ENCODE measurements around the gene TRIM14.
"Not testable (repeated sequence)": the region's sequence is repeated elsewhere in the genome, so short reads cannot be mapped to it uniquely, and the experiment has no call there.

Gene TRIM14

GRCh38 chr9:98140503-98140902 is 21.5 kb upstream of the TRIM14 start:
- no peak for DNase-seq

GRCh38 chr9:98136489-98136888 is 17.5 kb upstream of the TRIM14 start:
- no peak for DNase-seq

DNA sequence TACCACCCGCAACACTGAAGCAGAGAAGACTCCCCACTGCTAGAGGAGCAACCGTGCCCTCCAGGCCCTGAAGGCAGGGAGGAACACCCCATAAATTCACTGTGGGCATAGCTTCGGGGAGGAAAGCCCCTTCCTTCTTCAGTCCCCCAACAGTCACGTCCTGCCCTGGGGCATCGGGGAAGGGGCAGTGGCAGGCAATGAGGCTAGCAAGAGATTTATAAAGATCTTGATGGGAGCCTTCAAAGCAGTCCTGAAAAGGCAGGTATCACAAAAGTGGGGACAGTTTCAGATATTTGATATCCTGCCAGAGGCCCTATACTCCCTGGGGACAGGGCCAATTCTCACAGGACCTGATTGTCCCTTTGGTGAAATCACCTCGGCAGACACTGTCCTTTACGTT is 16.9 kb upstream of the TRIM14 start:
- DNase-seq: no peak

GRCh38 chr9:98135558-98135934 is 16.5 kb upstream of the TRIM14 start:
- no peak for DNase-seq

GRCh38 chr9:98134702-98135557 is 15.9 kb upstream of the TRIM14 start:
- DNase-seq: no peak

GRCh38 chr9:98132806-98133631 is 14.0 kb upstream of the TRIM14 start:
- no peak for DNase-seq

- DNase-seq: no peak
Observed at GRCh38 chr9:98132158-98132557, 13.1 kb upstream of the TRIM14 start.

GRCh38 chr9:98130576-98131228 is 11.7 kb upstream of the TRIM14 start:
- no peak for DNase-seq

- not testable (repeated sequence) for DNase-seq
Observed at GRCh38 chr9:98130060-98130459, 11.0 kb upstream of the TRIM14 start.

DNA sequence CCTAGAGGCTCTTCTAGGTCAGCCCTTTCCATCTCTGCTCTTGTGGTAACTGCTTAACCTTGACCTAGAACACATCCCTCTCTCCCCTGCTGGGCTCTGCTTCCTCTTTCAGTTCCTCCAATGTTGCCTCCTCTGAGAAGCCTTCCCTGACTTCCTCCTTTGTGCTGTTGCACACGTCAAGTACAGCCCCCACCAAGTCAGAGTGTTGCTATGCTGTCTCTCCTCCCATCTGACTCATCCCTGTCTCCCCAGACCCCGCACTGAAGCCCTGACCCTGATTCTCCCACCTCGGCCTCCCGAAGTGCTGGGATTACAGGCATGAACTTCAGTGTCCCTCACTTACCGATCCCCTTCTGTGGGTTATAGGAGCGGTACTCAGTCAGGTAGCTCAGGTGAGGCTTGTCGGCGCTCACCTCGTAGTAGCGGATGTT is 10.4 kb upstream of the TRIM14 start:
- DNase-seq: peak in 1 of 5 donors; percentile 30

- DNase-seq: no peak
Observed at GRCh38 chr9:98128316-98128715, 9.3 kb upstream of the TRIM14 start.

DNA sequence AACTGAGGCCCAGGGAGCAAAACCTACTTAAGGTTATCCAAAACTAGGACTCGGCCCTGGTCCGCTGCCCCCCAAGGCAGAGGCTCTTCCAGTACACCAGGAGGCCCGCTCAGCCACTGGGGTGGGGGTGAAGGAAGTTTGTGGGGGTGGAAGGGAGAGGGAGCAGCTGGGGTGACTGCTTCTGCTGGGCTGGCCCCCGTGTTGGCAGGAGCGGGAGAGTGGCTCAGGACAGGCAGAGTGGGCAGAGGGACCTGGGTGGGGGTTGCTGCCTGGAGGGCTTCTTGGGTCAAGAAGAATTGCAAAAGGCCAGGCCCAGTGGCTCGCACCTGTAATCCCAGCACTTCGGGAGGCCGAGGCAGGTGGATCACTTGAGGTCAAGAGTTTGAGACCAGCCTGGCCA is 8.2 kb upstream of the TRIM14 start:
- DNase-seq: no peak

- DNase-seq: no peak
Observed at GRCh38 chr9:98124637-98125426, 5.8 kb upstream of the TRIM14 start.

DNA sequence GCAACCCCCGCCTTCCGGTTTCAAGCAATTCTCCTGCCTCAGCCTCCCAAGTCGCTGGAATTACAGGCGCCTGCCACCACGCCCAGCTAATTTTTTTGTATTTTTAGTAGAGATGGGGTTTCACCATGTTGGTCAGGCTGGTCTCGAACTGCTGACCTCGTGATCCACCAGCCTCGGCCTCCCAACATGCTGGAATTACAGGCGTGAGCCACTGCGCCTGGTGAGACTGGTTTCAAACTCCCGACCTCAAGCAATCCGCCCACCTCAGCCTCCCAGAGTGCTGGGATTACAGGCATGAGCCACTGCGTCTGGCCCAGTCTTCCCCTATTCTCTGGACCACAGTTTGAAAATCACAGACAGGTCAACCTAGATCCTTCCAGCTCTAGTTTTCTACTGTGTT is 5.1 kb upstream of the TRIM14 start:
- not testable (repeated sequence) for DNase-seq

GRCh38 chr9:98121058-98121457 is 2.0 kb upstream of the TRIM14 start:
- peak in 1 of 5 donors; percentile 13 for DNase-seq

DNA sequence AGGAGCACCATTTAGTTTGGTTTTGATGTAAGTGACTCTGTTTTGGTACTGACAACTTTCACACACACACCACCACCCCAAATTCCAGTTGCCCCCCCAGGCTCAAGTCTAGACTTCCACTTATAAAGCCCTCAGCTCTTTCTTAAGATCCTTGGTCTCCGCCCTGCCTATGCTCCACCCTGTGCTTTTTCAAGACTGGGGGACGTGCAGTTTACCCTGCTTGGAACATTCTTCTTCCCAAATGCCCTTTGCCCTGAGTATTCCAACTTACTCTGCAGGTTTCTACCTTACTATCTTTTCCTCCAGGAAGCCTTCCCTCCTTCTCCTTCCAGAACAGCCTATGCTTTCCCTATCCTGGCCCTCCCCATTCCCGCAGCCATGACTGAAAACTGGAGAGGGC is 1.5 kb upstream of the TRIM14 start:
- DNase-seq: no peak

DNA sequence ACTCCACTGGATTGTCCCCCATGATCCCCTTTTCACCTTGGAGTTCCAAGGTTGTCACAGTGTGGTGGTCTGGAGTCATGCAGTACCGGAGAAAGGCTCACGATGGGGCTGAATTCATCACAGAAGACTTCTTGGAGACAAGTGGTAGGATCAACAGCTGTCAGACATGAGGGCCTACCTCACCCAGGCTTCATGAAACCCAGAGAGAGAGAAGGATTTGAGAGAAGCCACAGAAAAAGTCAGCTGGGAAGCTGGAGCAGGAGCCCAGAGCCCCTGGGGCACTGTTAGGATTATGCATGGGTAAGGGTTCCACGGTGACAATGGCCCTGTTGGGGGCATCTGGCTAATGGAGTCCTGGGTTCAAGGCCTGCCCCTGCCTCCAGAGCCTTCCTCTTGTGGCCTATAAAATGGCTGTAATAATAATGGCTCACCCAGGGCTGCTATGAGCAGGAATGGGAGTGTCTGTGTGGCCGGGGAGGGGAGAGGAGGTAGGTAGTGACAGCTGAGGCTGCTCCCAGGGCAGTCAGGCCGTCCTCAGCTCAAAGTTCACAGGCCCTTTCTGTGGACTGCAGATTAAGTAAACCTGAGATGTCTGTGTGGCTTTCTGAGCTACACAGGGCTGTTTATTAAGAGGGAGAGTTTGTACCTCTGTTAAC is 910 bp downstream of the TRIM14 start:
- peak in 3 of 5 donors; percentile 31 to 73 (median 38) for DNase-seq

GRCh38 chr9:98117097-98117496 is 1.9 kb downstream of the TRIM14 start:
- not testable (repeated sequence) for DNase-seq

GRCh38 chr9:98109052-98109451 is 10.0 kb downstream of the TRIM14 start:
- peak in 1 of 5 donors; percentile 62 for DNase-seq

DNA sequence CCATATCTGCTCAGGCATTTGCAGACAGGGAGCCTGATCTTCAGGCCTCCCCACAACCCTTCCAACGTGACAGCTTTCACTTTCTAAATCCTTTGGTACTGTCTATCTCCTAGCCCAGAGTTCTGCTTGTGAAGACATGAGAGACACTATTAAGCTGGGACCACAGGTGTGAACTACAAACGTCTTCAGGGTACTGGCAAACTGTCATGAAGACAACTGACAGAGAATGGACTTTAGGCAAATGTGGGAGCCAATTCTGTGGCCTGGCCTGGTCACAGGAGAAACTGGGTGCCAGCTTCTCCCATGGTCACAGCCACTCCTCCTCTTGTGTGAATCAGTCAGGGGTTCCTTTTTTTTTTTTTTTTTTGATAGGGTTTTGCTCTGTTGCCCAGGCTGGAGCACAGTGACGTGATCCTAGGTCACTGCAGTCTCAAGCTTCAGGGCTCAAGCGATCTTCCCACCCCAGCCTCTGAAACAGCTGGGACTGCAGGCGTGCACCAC is 10.4 kb downstream of the TRIM14 start:
- peak in 2 of 5 donors; percentile 27 to 80 for DNase-seq

DNA sequence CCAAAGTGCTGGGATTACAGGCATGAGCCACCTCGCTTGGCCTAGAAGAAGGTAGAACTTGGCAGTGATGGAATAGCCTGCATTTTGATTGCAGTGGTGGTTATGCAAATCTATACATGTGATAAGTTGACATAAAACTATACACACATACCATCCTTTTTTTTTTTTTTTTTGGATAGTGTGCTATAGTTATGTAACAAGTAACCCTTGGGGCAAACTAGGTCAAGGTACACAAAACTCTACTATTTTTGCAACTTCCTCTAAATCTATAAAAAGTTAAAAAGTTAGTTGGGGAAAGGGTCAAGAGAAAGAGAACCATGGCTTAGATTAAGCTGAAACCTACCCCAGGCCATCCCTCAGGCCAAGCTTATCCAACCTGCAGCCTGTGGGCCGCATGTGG is 11.1 kb downstream of the TRIM14 start:
- no peak for DNase-seq

GRCh38 chr9:98105006-98105405 is 14.0 kb downstream of the TRIM14 start:
- DNase-seq: no peak

All from T-helper 1 cell (primary cell).